HG02870 (cell line): ENCODE results near the gene AKAP8L.
"Not testable (repeated sequence)": the region's sequence is repeated elsewhere in the genome, so short reads cannot be mapped to it uniquely, and the experiment has no call there.

Experiments
- ATAC-seq: cut with Tn5 transposase; IDR thresholded peaks from one replicate; pipeline ENCODE4 v1.9.1; 2021; ENCODE audit warnings: mild to moderate bottlenecking, moderate library complexity; ENCODE audit not compliant: unreplicated experiment

The AKAP8L gene

GRCh38 chr19:15393963-15394362 lies 24.8 kb downstream of the AKAP8L start:
- ATAC-seq = no peak

- ATAC-seq = no peak
These were observed 28.0 kb downstream of the AKAP8L start for GRCh38 chr19:15390814-15391213.

GRCh38 chr19:15381864-15382263 lies 36.9 kb downstream of the AKAP8L start:
- ATAC-seq = no peak

GRCh38 chr19:15381429-15381828 lies 37.4 kb downstream of the AKAP8L start:
- ATAC-seq = no peak

GRCh38 chr19:15379999-15380647 lies 38.7 kb downstream of the AKAP8L start:
- ATAC-seq = peak; percentile 16

GRCh38 chr19:15379083-15379998 lies 39.4 kb downstream of the AKAP8L start, which contains the start of gene AKAP8:
TSS of gene AKAP8 (minus strand) at chr19:15379787. CDS start at chr19:15379731, 56 bp downstream.
- peak; percentile 83 for ATAC-seq

GRCh38 chr19:15378534-15379082 lies 40.2 kb downstream of the AKAP8L start:
- ATAC-seq = no peak

- ATAC-seq = no peak
These were observed 43.9 kb downstream of the AKAP8L start for GRCh38 chr19:15374796-15375440.

GRCh38 chr19:15374105-15374651 lies 44.6 kb downstream of the AKAP8L start:
- ATAC-seq = no peak

- ATAC-seq = no peak
These were observed 45.1 kb downstream of the AKAP8L start for GRCh38 chr19:15373644-15374043.

GRCh38 chr19:15372891-15373301 lies 45.9 kb downstream of the AKAP8L start:
- ATAC-seq = no peak

- ATAC-seq = no peak
These were observed 46.3 kb downstream of the AKAP8L start for GRCh38 chr19:15372470-15372869.

- no peak for ATAC-seq
These were observed 46.9 kb downstream of the AKAP8L start for GRCh38 chr19:15371786-15372380.

- ATAC-seq = no peak
These were observed 47.7 kb downstream of the AKAP8L start for GRCh38 chr19:15371119-15371518.

GRCh38 chr19:15369594-15369891 lies 49.2 kb downstream of the AKAP8L start:
- ATAC-seq = no peak

GRCh38 chr19:15368798-15369593 lies 49.8 kb downstream of the AKAP8L start:
- no peak for ATAC-seq

GRCh38 chr19:15368051-15368632 lies 50.6 kb downstream of the AKAP8L start:
- ATAC-seq = no peak

- ATAC-seq = no peak
These were observed 51.3 kb downstream of the AKAP8L start for GRCh38 chr19:15367439-15367838.

- ATAC-seq = no peak
These were observed 53.5 kb downstream of the AKAP8L start for GRCh38 chr19:15365264-15365663.

- ATAC-seq = not testable (repeated sequence)
These were observed 55.0 kb downstream of the AKAP8L start for GRCh38 chr19:15363791-15364190.
